ES-I3 (cell line): ENCODE results near the gene OPN5.

Source experiments
- H3K36me3 ChIP-seq: 2 replicates; pipeline ENCODE4 v1.6.1; 2013; ENCODE audit warnings: mild to moderate bottlenecking, low read length, control low read depth, moderate library complexity; ENCODE audit not compliant: insufficient read depth
- H3K4me1 ChIP-seq: 2 replicates; pipeline ENCODE4 v1.6.1; 2013; ENCODE audit warnings: mild to moderate bottlenecking, control low read depth, low read length; ENCODE audit not compliant: insufficient read depth
- H3K9ac ChIP-seq: 2 replicates; pipeline ENCODE4 v1.6.1; 2013; ENCODE audit warnings: low read depth, mild to moderate bottlenecking, low read length, moderate library complexity
- H3K9me3 ChIP-seq: 2 replicates; pipeline ENCODE4 v1.6.1; 2013; ENCODE audit warnings: mild to moderate bottlenecking, low read length, moderate library complexity; ENCODE audit not compliant: control insufficient read depth, insufficient read depth

The OPN5 gene

DNA sequence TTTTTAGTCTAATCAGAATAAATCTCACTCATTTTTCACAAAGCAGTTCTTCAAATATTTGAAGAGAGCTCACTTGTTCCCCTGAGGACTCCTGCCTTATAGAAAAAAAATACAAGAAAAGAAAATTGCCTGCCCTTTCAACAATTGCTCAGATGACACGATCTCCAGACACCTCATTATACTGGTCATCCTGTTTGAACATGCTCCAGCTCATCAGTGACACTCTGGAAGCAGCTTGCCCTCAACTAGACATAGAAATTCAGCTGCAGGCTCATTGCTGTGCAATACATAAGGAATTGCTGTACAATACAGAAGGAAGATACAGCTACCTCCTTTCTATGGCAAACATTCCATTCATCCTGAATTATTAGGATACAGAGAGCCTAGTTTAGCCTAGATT lies 73.1 kb downstream of the OPN5 start:
- no peaks in the 10 kb centered on the region for H3K9me3 ChIP-seq
- no peaks in the 10 kb centered on the region; the same call in 1 of the 2 replicates for H3K4me1 ChIP-seq
- no peaks in the 10 kb centered on the region for H3K36me3 ChIP-seq
- no peak overlapping the region for H3K9ac ChIP-seq

DNA sequence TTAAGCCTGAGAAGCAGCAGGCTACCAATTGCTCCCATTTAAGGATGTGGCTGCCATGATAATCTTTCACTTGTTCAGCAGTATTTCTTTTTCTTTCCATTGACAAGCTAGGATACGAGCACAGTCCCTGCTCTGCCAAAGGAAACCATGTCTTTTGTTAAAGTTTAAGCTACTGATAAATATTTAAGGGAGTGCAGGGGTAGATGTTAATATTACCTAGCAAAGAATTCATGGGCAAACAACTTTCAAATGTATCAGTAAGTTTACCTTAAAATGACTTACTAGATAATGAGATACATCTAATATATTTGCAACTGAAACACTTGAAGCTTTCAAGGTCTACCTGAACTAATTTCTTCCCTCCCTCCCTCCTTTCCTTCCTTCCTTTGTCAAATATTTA lies 77.3 kb downstream of the OPN5 start:
- Histone ChIP-seq H3K9ac (no peak overlapping the region), H3K36me3 (no peaks in the 10 kb centered on the region), H3K4me1 (no peaks in the 10 kb centered on the region; the same call in 1 of the 2 replicates), H3K9me3 (no peaks in the 10 kb centered on the region)

DNA sequence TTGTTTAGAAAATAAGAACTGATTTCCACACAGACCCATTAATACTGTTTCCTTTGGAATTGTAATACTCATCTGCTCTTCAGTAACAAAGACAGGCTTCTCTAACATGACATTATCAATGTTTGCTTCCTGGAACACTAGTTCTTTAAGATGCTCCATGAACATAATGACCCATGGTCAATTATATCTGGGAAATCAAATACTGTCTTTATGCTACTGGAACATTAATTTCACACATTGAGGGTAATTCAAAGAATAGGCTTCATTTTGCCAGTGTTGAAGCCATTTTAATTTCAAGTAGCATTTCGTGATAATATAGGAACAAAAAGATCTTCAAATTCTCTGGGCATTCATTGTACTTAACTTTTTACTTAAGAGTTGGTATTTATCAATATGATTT lies 80.9 kb downstream of the OPN5 start:
- no peaks in the 10 kb centered on the region for H3K9me3 ChIP-seq
- no peak overlapping the region for H3K9ac ChIP-seq
- no peaks in the 10 kb centered on the region; the same call in 1 of the 2 replicates for H3K4me1 ChIP-seq
- no peaks in the 10 kb centered on the region for H3K36me3 ChIP-seq

DNA sequence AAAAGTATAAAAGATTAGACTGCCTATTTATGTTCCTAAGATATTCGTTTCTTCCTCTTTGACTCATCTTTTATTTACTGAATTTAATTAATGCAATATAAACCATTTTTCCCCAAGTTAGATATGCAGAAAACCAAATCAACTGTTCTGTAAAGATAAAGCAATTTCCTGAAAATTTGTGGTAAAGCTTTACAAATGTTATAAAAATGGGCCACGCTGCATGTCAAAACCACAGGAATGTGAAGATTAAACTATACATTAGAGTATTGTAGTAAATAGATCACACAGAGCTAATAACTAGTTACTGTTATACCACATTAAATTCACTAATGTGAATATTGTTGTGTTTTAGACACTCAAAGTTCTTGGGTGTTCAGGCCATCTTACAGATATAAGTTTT lies 83.4 kb downstream of the OPN5 start:
- no peak overlapping the region for H3K9ac ChIP-seq

GRCh38 chr6:47875593-47875992 lies 93.8 kb downstream of the OPN5 start:
- H3K36me3 ChIP-seq, result no peaks in the 10 kb centered on the region
- no peaks in the 10 kb centered on the region for H3K9me3 ChIP-seq

More for the DNA sequence above, 83.4 kb downstream of the OPN5 start:
- Histone ChIP-seq H3K4me1 (no peaks in the 10 kb centered on the region), H3K9me3 (no peaks in the 10 kb centered on the region), H3K36me3 (no peaks in the 10 kb centered on the region)

More at GRCh38 chr6:47875593-47875992, 93.8 kb downstream of the OPN5 start:
- no peaks in the 10 kb centered on the region for H3K4me1 ChIP-seq
- H3K9ac ChIP-seq, result no peak overlapping the region
